Measurements from ENCODE around the gene BMPER.

DNA sequence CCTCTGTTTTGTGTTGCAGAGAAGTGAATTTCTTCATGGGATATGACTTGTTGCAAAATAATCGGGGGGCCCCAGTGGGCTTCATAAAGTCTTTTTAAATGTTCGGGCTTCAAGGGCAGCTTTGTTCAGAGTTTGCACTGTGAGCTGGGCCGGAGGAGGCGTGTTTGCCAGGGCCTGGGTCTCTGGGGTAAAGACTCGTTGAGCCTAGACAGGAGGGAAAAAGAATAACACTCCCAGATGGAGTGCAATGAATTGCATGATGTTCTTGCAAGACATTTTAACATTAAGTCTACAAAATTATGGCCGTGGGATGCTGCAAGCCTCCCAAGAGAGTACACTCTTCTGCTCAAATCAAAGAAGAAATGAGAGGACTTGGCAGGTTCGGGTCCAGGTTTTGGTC, 23.6 kb downstream of the BMPER start:
- TF ChIP-seq EZH2 (IDR thresholded peaks at IDR 0.05) (no peak), POLR2AphosphoS5 (IDR thresholded peaks at IDR 0.05; ENCODE audit: borderline replicate concordance, low read depth, low read length) (no peak)

All from SK-N-MC (cell line).